Testis (tissue), 3 donors: Measurements from ENCODE around the gene TGFBI. TPM values are rescaled to one million over a fixed set of nuclear protein-coding genes. Genes with fewer than 3 reads are reported as not detected.

ENCODE experiments used
- DNase-seq: peaks from one replicate; pipeline ENCODE4 v3.0.0-alpha.2; 2019
- H3K27ac ChIP-seq, 2 donors: fragments of 200-600 bp; sonication (generic); one replicate each; pipeline ENCODE4 v1.5.1; 2019
- H3K27me3 ChIP-seq: fragments of 200-600 bp; sonication (generic); one replicate; pipeline ENCODE4 v1.5.1; 2019
- H3K36me3 ChIP-seq: fragments of 200-600 bp; sonication (generic); one replicate; pipeline ENCODE4 v1.5.1; 2017; ENCODE audit warnings: low read depth; ENCODE audit errors: missing control alignments
- H3K4me1 ChIP-seq: fragments of 200-600 bp; sonication (generic); one replicate; pipeline ENCODE4 v1.5.1; 2019
- H3K4me3 ChIP-seq, 2 donors: fragments of 200-600 bp; sonication (generic); one replicate each; pipeline ENCODE4 v1.5.1; 2017 to 2019
- H3K9me3 ChIP-seq: fragments of 200-600 bp; sonication (generic); one replicate; pipeline ENCODE4 v1.5.1; 2017
- CTCF ChIP-seq, 3 experiments: fragments of 450-650 bp in 2 of 3; fragments of 200-600 bp in 1 of 3; sonication (generic) in 1 of 3; IDR thresholded peaks; one replicate each; pipeline ENCODE4 v1.5.1; 2016 to 2019; ENCODE audit warnings: antibody characterized with exemption in 3 of 3, mild to moderate bottlenecking in 2 of 3, moderate library complexity in 1 of 3
- POLR2A ChIP-seq: fragments of 450-650 bp; IDR thresholded peaks from one replicate; pipeline ENCODE4 v1.6.1; 2017; ENCODE audit warnings: antibody characterized with exemption, mild to moderate bottlenecking, moderate library complexity
- WGBS, 2 donors: methylation state at CpG; one replicate each; pipeline ENCODE4 v1.1.5; 2018; 5-methylcytosine and 5-hydroxymethylcytosine counted together
- intact Hi-C: fragments of 100-400 bp; cut with DNase I; formaldehyde crosslinking; loops from one replicate; pipeline ENCODE4 v1.15.1; 2023; ENCODE audit warnings: low total_unique reads
- polyA plus RNA-seq: library from polyadenylated mRNA; stranded (reverse); fragments of 350-450 nt; fragmentation: Illumina TruSeq; extraction: RNeasy Lipid Tissue Mini Kit (QIAGEN cat#74804); gene quantifications from one replicate; pipeline ENCODE4 v1.2.3, GENCODE V29; 2014; ENCODE audit warnings: low read depth, low replicate concordance; ENCODE audit not compliant: insufficient read depth
- total RNA-seq, 2 donors: library from RNA; depleted of rRNA; stranded (reverse); fragments of >200 nt; gene quantifications; one replicate each; pipeline ENCODE4 v1.2.3, GENCODE V29; 2016

TGFBI gene
- total and polyA plus RNA-seq, 3 donors from 2014 or later, result 9.0 to 77.2 (median 15.4) TPM

GRCh38 chr5:135991429-135991828 is 37.4 kb upstream of the TGFBI start:
- Histone ChIP-seq H3K27ac (no peak overlapping the region), H3K9me3 (no peaks in the 10 kb centered on the region), H3K27me3 (no peaks in the 10 kb centered on the region), H3K4me3 (no peak overlapping the region), H3K36me3 (no peaks in the 10 kb centered on the region), H3K4me1 (peaks cover 5% of the 10 kb centered on the region)
- intact Hi-C loops, result no loop called here
- TF ChIP-seq CTCF (IDR thresholded peaks at IDR 0.05), result no peak
- no peak for TF ChIP-seq POLR2A
- WGBS, 2 donors, result 50 to 77% methylated on average over 6 of the region's 6 CpGs
- DNase-seq, result no peak

- intact Hi-C loops, result no loop called here
- no peak for DNase-seq
These were observed 35.4 kb upstream of the TGFBI start for GRCh38 chr5:135993335-135993879.

DNA sequence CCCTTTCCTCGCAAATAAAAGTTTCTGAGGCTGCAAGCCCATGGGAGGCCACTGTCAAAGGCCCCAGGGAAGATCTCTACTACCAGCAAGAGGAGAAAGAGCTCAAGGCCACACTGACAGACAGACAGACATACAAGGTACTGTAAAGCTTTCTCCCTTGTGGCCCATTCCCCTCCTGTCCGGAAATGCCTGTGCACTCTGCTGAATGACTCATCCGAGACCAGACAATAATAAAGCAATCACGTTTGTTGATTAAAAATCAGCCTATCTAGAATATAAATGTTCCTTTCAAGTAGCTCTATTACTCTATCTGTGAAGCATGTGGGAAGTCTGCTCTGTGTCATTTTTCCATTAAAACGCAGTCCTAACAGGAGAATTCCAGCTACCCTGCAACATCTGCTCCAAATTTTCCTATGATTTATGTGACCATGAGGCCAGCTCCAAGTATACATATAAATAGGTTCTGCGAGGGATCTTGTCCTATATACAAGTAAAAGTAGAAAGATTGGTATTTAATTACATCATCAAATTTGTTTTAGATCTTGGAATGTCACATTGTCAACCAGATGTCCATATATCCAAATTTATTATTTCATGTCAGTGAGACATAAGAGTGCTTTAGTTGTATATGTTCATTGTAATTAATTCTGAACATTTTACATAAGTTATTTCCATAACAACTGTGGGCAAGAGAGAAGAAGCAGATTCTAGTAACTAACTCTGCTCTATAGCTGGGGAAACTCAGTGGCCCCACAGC is 34.7 kb upstream of the TGFBI start:
- H3K4me3 ChIP-seq, result no peak overlapping the region
- TF ChIP-seq POLR2A, result no peak
- no peak for TF ChIP-seq CTCF (IDR thresholded peaks at IDR 0.05)
- 39 to 56% methylated on average over 6 of the region's 6 CpGs for WGBS, 2 donors
- H3K36me3 ChIP-seq, result no peaks in the 10 kb centered on the region
- intact Hi-C loops, result no loop called here
- no peak overlapping the region for H3K27ac ChIP-seq
- H3K9me3 ChIP-seq, result no peaks in the 10 kb centered on the region
- peaks cover 5% of the 10 kb centered on the region for H3K4me1 ChIP-seq
- no peak for DNase-seq
- no peaks in the 10 kb centered on the region for H3K27me3 ChIP-seq

More at GRCh38 chr5:135993335-135993879, 35.4 kb upstream of the TGFBI start:
- no peak overlapping the region for H3K27ac ChIP-seq
- no peak overlapping the region for H3K4me3 ChIP-seq
- 58 to 60% methylated on average over 6 of the region's 6 CpGs for WGBS, 2 donors
- no peaks in the 10 kb centered on the region for H3K27me3 ChIP-seq
- peaks cover 5% of the 10 kb centered on the region for H3K4me1 ChIP-seq
- no peaks in the 10 kb centered on the region for H3K9me3 ChIP-seq
- TF ChIP-seq CTCF (IDR thresholded peaks at IDR 0.05), result no peak
- TF ChIP-seq POLR2A, result no peak
- no peaks in the 10 kb centered on the region for H3K36me3 ChIP-seq

DNA sequence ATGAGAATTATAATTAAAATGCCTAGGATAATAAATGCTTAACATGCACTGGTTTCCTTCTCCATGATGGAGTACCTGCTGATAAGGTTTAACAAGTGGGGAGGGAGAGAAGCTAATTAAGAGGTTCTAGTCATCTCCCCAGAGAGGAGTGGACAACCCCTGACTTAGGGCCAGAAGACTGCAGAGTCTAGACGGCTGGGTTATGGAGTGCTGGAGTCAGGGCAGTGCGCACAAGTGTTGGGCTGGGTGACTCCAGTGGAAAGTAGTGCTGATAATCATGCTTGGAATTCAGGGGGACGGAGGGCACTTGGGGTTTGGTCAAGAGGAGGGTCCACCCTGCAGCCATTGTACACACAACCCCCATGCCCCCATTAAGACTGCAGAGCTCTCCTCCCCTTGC is 32.8 kb upstream of the TGFBI start:
- no peak for TF ChIP-seq POLR2A
- no peak for TF ChIP-seq CTCF (IDR thresholded peaks at IDR 0.05)
- intact Hi-C loops, result no loop called here
- no peak for DNase-seq
- Histone ChIP-seq H3K27ac (no peak overlapping the region), H3K9me3 (no peaks in the 10 kb centered on the region), H3K4me1 (peaks cover 5% of the 10 kb centered on the region), H3K27me3 (no peaks in the 10 kb centered on the region), H3K36me3 (no peaks in the 10 kb centered on the region), H3K4me3 (no peak overlapping the region)
- 84 to 86% methylated on average over 2 to 3 of the region's 3 CpGs for WGBS, 2 donors

DNA sequence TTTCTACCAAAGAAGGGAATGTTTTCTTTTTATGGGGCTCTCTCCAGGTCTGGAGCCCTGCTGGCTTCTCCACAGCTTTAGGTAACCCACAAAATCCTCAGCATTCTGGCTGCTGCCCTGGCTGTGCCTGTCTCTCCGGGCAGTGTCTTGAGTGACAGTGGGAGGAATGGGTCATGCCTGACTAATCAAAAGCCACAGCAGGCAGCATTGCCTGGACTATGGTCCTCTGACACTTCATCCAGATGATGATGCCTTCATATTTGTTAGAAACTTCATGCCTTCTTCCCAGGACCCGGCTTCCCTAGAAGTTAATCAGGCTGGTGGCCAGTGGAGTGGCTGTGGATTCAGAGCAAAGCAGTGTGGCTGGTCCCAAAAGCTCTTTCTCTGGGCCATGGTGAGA is 32.2 kb upstream of the TGFBI start:
- intact Hi-C loops, result no loop called here
- no peak for TF ChIP-seq POLR2A
- WGBS, 2 donors, result 82 to 92% methylated on average over 2 of the region's 2 CpGs
- H3K27ac ChIP-seq, result no peak overlapping the region
- DNase-seq, result no peak
- H3K4me1 ChIP-seq, result peaks cover 5% of the 10 kb centered on the region
- H3K27me3 ChIP-seq, result no peaks in the 10 kb centered on the region
- no peaks in the 10 kb centered on the region for H3K36me3 ChIP-seq
- H3K4me3 ChIP-seq, result no peak overlapping the region
- no peaks in the 10 kb centered on the region for H3K9me3 ChIP-seq
